Panc1 (cell line): ENCODE data around the gene SDK2.

ENCODE experiments used
- POLR2AphosphoS5 ChIP-seq: IDR thresholded peaks from 2 replicates; pipeline ENCODE4 v1.6.1; 2012; ENCODE audit warnings: mild to moderate bottlenecking, low read depth, low read length, moderate library complexity
- SIN3A ChIP-seq: IDR thresholded peaks from 2 replicates; pipeline ENCODE4 v1.6.1; 2012; ENCODE audit warnings: low read depth, mild to moderate bottlenecking, low read length, moderate library complexity, borderline replicate concordance; ENCODE audit not compliant: insufficient read depth
- TCF7L2 ChIP-seq: IDR thresholded peaks from 2 replicates; pipeline ENCODE4 v1.6.1; 2011; ENCODE audit warnings: mild to moderate bottlenecking, low read depth, low read length, inconsistent platforms
- TF ChIP-seq, protein P1 (sequence below): fragments of 450-650 bp; IDR thresholded peaks from 2 replicates; pipeline ENCODE4 v1.5.1; 2017; ENCODE audit warnings: mild to moderate bottlenecking
- TF ChIP-seq, protein P2 (sequence below), 2 experiments: IDR thresholded peaks; 2 replicates each; pipeline ENCODE4 v1.6.1; 2011 to 2012; ENCODE audit warnings: low read depth in 2 of 2, control low read depth in 1 of 2, low read length in 1 of 2, mild to moderate bottlenecking in 1 of 2, moderate library complexity in 1 of 2; ENCODE audit not compliant: insufficient read depth in 1 of 2

DNA sequence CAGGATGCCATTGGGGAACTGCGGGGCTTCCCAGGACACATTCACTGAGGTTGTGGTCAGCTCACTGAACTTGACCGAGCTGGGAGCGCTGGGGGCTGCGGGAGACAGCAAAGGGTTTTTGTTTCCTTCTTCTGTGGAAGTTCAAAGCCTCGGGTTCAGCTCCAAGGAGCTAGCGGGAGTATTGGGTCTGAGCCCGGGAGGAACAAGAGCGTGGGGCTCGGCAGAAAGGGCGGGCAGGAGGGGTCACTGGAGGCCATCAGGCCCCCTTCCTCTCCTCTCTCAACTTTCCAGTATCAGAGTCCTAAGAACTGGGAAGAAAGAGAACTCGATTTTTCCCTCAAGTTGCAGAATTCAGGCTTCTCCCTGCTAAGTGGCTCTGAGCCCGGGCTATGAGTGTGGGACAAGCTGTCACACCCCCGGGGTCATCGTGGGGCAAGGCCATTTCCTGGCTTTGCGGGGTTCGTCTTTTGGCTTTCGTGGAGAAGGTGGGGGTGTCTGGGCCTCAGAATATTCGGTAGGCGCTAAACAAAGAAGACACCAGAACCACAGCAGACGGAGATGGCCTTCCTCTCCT is 278.9 kb downstream of the SDK2 start:
- TF ChIP-seq POLR2AphosphoS5 = no peak
- TF ChIP-seq, protein P1, sequence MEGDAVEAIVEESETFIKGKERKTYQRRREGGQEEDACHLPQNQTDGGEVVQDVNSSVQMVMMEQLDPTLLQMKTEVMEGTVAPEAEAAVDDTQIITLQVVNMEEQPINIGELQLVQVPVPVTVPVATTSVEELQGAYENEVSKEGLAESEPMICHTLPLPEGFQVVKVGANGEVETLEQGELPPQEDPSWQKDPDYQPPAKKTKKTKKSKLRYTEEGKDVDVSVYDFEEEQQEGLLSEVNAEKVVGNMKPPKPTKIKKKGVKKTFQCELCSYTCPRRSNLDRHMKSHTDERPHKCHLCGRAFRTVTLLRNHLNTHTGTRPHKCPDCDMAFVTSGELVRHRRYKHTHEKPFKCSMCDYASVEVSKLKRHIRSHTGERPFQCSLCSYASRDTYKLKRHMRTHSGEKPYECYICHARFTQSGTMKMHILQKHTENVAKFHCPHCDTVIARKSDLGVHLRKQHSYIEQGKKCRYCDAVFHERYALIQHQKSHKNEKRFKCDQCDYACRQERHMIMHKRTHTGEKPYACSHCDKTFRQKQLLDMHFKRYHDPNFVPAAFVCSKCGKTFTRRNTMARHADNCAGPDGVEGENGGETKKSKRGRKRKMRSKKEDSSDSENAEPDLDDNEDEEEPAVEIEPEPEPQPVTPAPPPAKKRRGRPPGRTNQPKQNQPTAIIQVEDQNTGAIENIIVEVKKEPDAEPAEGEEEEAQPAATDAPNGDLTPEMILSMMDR = no peak
- TF ChIP-seq TCF7L2 = no peak
- no peak for TF ChIP-seq SIN3A
- TF ChIP-seq, protein P2, sequence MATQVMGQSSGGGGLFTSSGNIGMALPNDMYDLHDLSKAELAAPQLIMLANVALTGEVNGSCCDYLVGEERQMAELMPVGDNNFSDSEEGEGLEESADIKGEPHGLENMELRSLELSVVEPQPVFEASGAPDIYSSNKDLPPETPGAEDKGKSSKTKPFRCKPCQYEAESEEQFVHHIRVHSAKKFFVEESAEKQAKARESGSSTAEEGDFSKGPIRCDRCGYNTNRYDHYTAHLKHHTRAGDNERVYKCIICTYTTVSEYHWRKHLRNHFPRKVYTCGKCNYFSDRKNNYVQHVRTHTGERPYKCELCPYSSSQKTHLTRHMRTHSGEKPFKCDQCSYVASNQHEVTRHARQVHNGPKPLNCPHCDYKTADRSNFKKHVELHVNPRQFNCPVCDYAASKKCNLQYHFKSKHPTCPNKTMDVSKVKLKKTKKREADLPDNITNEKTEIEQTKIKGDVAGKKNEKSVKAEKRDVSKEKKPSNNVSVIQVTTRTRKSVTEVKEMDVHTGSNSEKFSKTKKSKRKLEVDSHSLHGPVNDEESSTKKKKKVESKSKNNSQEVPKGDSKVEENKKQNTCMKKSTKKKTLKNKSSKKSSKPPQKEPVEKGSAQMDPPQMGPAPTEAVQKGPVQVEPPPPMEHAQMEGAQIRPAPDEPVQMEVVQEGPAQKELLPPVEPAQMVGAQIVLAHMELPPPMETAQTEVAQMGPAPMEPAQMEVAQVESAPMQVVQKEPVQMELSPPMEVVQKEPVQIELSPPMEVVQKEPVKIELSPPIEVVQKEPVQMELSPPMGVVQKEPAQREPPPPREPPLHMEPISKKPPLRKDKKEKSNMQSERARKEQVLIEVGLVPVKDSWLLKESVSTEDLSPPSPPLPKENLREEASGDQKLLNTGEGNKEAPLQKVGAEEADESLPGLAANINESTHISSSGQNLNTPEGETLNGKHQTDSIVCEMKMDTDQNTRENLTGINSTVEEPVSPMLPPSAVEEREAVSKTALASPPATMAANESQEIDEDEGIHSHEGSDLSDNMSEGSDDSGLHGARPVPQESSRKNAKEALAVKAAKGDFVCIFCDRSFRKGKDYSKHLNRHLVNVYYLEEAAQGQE (IDR thresholded peaks at IDR 0.05; ENCODE audit: insufficient read depth in 1 of 2, low read depth in 2 of 2, low read length in 1 of 2) = no peak
